H1 (cell line): ENCODE data around the gene THAP7. TPM values are rescaled to one million over a fixed set of nuclear protein-coding genes. Genes with fewer than 3 reads are reported as not detected.

ENCODE experiments used
- CTCF ChIA-PET: fragments of 300-600 bp; sonication (Branson Sonifier 250); formaldehyde crosslinking; loops from one replicate; lab custom pipeline; 2021; ENCODE audit not compliant: partially characterized antibody; lab: Charles Lee
- POLR2A ChIA-PET: fragments of 300-600 bp; sonication (Branson Sonifier 250); formaldehyde crosslinking; loops from one replicate; lab custom pipeline; 2021; ENCODE audit warnings: inconsistent platforms; ENCODE audit not compliant: partially characterized antibody; lab: Charles Lee
- DNase-seq, 2 experiments: peaks; one replicate each; pipeline versions ENCODE4 v3.0.0 to v3.0.0-alpha.2; 2010 to 2022; ENCODE audit warnings: low spot score in 2 of 2, low read depth in 1 of 2, mixed read lengths in 1 of 2
- FAIRE-seq: peaks from 2 replicates; lab custom pipeline; 2011; peaks lifted over from hg19 to GRCh38; lab: Jason Lieb, UNC
- H2AFZ ChIP-seq: 2 replicates; pipeline ENCODE4 v1.8.1; 2012; ENCODE audit warnings: low read length, inconsistent platforms
- H2AK5ac ChIP-seq: 2 replicates; pipeline ENCODE4 v1.6.1; 2013; ENCODE audit warnings: low read depth, low read length
- H2BK120ac ChIP-seq: replicated peaks from 2 replicates; pipeline ENCODE3; 2013; ENCODE audit warnings: low read depth, low read length, inconsistent platforms
- H2BK12ac ChIP-seq: 2 replicates; pipeline ENCODE4 v1.6.1; 2013; ENCODE audit warnings: low read depth, low read length
- H2BK15ac ChIP-seq: 2 replicates; pipeline ENCODE4 v1.6.1; 2013; ENCODE audit warnings: low read length
- H2BK20ac ChIP-seq: 2 replicates; pipeline ENCODE4 v1.6.1; 2013; ENCODE audit warnings: low read length
- H2BK5ac ChIP-seq: 2 replicates; pipeline ENCODE4 v1.6.1; 2013; ENCODE audit warnings: low read depth, low read length
- H3K14ac ChIP-seq: 2 replicates; pipeline ENCODE4 v1.6.1; 2013; ENCODE audit warnings: inconsistent platforms; ENCODE audit not compliant: insufficient read length
- H3K18ac ChIP-seq: 2 replicates; pipeline ENCODE4 v1.6.1; 2013; ENCODE audit warnings: low read length; ENCODE audit errors: extremely low read depth
- H3K23ac ChIP-seq: 2 replicates; pipeline ENCODE4 v1.6.1; 2013; ENCODE audit warnings: inconsistent platforms; ENCODE audit not compliant: insufficient read length
- H3K23me2 ChIP-seq: 2 replicates; pipeline ENCODE4 v1.6.1; 2013; ENCODE audit warnings: low read depth, low read length
- H3K27ac ChIP-seq: 2 replicates; pipeline ENCODE4 v1.6.1; 2011; ENCODE audit warnings: low read depth, low read length, inconsistent platforms
- H3K27me3 ChIP-seq, 4 experiments: replicated peaks in 1 of 4; 1 replicate in 1 of 4; 2 replicates in 3 of 4; pipeline versions ENCODE4 v1.6.1 to v1.8.1; 2011 to 2013; ENCODE audit warnings: low read length in 3 of 4, mild to moderate bottlenecking in 3 of 4, inconsistent platforms in 2 of 4, mixed read lengths in 2 of 4, moderate library complexity in 1 of 4; ENCODE audit not compliant: control insufficient read depth in 3 of 4, insufficient read depth in 3 of 4; ENCODE audit errors: extremely low read depth in 1 of 4
- H3K36me3 ChIP-seq, 4 experiments: 2 replicates each; pipeline versions ENCODE4 v1.6.1 to v1.8.1; 2011 to 2013; ENCODE audit warnings: mild to moderate bottlenecking in 4 of 4, low read length in 3 of 4, moderate library complexity in 2 of 4, control low read depth in 1 of 4, inconsistent platforms in 1 of 4; ENCODE audit not compliant: insufficient read depth in 4 of 4, control insufficient read depth in 2 of 4
- H3K4ac ChIP-seq: replicated peaks from 2 replicates; pipeline ENCODE3; 2013; ENCODE audit warnings: low read length, low read depth, mixed read lengths, inconsistent platforms; ENCODE audit not compliant: insufficient read length
- H3K4me1 ChIP-seq, 4 experiments: replicated peaks in 1 of 4; 1 replicate in 1 of 4; 2 replicates in 3 of 4; pipeline versions ENCODE4 v1.6.1 to v1.8.1; 2011 to 2013; ENCODE audit warnings: low read length in 3 of 4, inconsistent platforms in 2 of 4, mixed read lengths in 1 of 4; ENCODE audit not compliant: insufficient read depth in 4 of 4, control insufficient read depth in 3 of 4
- H3K4me2 ChIP-seq, 2 experiments: 2 replicates each; pipeline versions ENCODE4 v1.6.1 to v1.8.1; 2011 to 2013; ENCODE audit warnings: low read depth in 2 of 2, low read length in 2 of 2, control low read depth in 1 of 2, inconsistent platforms in 1 of 2, mild to moderate bottlenecking in 1 of 2; ENCODE audit not compliant: insufficient read depth in 1 of 2
- H3K4me3 ChIP-seq, 4 experiments: fragments of 200-600, 300-600 bp in 1 of 4; sonication (generic), shearing (Covaris generic), sonication (Bioruptor Twin) in 1 of 4; 2 replicates each; pipeline versions ENCODE4 v1.5.1 to v1.8.1; 2011 to 2016; ENCODE audit warnings: low read length in 4 of 4, low read depth in 3 of 4, control low read depth in 2 of 4, inconsistent platforms in 2 of 4, mild to moderate bottlenecking in 2 of 4, mixed read lengths in 1 of 4, moderate library complexity in 1 of 4; ENCODE audit not compliant: insufficient read depth in 2 of 4; ENCODE audit errors: extremely low read depth in 1 of 4
- H3K56ac ChIP-seq: replicated peaks from 2 replicates; pipeline ENCODE3; 2013; ENCODE audit warnings: low read depth, mild to moderate bottlenecking, mixed read lengths, low read length, inconsistent platforms; ENCODE audit not compliant: insufficient read length
- H3K79me1 ChIP-seq: 2 replicates; pipeline ENCODE4 v1.6.1; 2013; ENCODE audit warnings: low read depth, low read length, control low read depth
- H3K79me2 ChIP-seq, 2 experiments: 2 replicates each; pipeline versions ENCODE4 v1.6.1 to v1.8.1; 2012 to 2013; ENCODE audit warnings: low read length in 2 of 2, mild to moderate bottlenecking in 2 of 2, inconsistent platforms in 1 of 2; ENCODE audit not compliant: insufficient read depth in 2 of 2, control insufficient read depth in 1 of 2
- H3K9ac ChIP-seq, 4 experiments: replicated peaks in 1 of 4; 1 replicate in 1 of 4; 2 replicates in 3 of 4; pipeline versions ENCODE4 v1.6.1 to v1.8.1; 2011 to 2013; ENCODE audit warnings: low read depth in 3 of 4, low read length in 3 of 4, control low read depth in 2 of 4, mild to moderate bottlenecking in 2 of 4, moderate library complexity in 2 of 4, inconsistent platforms in 1 of 4; ENCODE audit errors: extremely low read depth in 1 of 4
- H3K9me3 ChIP-seq, 2 experiments: 2 replicates each; pipeline versions ENCODE4 v1.6.1 to v1.8.1; 2012 to 2013; ENCODE audit warnings: mild to moderate bottlenecking in 2 of 2, moderate library complexity in 2 of 2, control low read depth in 1 of 2, inconsistent platforms in 1 of 2, low read depth in 1 of 2, low read length in 1 of 2, mixed read lengths in 1 of 2; ENCODE audit not compliant: insufficient read depth in 2 of 2
- H4K20me1 ChIP-seq, 2 experiments: replicated peaks in 1 of 2; 2 replicates each; pipeline versions ENCODE3 to v1.8.1; 2011 to 2013; ENCODE audit warnings: inconsistent platforms in 2 of 2, low read length in 2 of 2, mild to moderate bottlenecking in 1 of 2; ENCODE audit not compliant: insufficient read depth in 2 of 2, control insufficient read depth in 1 of 2
- H4K5ac ChIP-seq: 2 replicates; pipeline ENCODE4 v1.6.1; 2013; ENCODE audit warnings: low read length, low read depth, mixed read lengths, inconsistent platforms; ENCODE audit not compliant: insufficient read length
- H4K8ac ChIP-seq: 2 replicates; pipeline ENCODE4 v1.8.0; 2013; ENCODE audit warnings: mild to moderate bottlenecking, moderate library complexity, low read length, inconsistent platforms; ENCODE audit not compliant: insufficient read depth; ENCODE audit errors: extremely low read depth
- H4K91ac ChIP-seq: replicated peaks from 2 replicates; pipeline ENCODE3; 2013; ENCODE audit warnings: low read length, mixed read lengths, inconsistent platforms; ENCODE audit not compliant: insufficient read length
- KDM4A ChIP-seq: IDR thresholded peaks from one replicate; pipeline ENCODE4 v1.7.1; 2012; ENCODE audit warnings: low read depth, mild to moderate bottlenecking, moderate library complexity, low read length, inconsistent platforms; ENCODE audit not compliant: severe bottlenecking
- NANOG ChIP-seq: IDR thresholded peaks from 2 replicates; pipeline ENCODE4 v1.6.1; 2011; ENCODE audit warnings: low read length, low read depth, mild to moderate bottlenecking, inconsistent platforms; ENCODE audit not compliant: insufficient read depth, poor library complexity, severe bottlenecking
- PHF8 ChIP-seq: fragments of 200-600 bp; sonication (generic); conservative IDR thresholded peaks from 2 replicates; pipeline ENCODE4 v1.7.1; 2012; ENCODE audit warnings: low read depth, mild to moderate bottlenecking, inconsistent platforms, low read length, moderate library complexity
- POLR2AphosphoS5 ChIP-seq: IDR thresholded peaks from 2 replicates; pipeline ENCODE4 v1.6.1; 2011; ENCODE audit warnings: low read depth, low read length
- RBBP5 ChIP-seq: IDR thresholded peaks from 2 replicates; pipeline ENCODE4 v1.7.1; 2012; ENCODE audit warnings: low read depth, mild to moderate bottlenecking, inconsistent platforms, low read length, moderate library complexity, borderline replicate concordance
- SP4 ChIP-seq: IDR thresholded peaks from 2 replicates; pipeline ENCODE4 v1.6.1; 2012; ENCODE audit warnings: low read length, inconsistent platforms
- SUZ12 ChIP-seq: fragments of 200-600 bp; sonication (generic); IDR thresholded peaks from 2 replicates; pipeline ENCODE4 v1.6.1; 2012; ENCODE audit warnings: mild to moderate bottlenecking, inconsistent platforms, low read length, moderate library complexity, mixed read lengths
- TAF1 ChIP-seq: IDR thresholded peaks from 2 replicates; pipeline ENCODE4 v1.6.1; 2011; ENCODE audit warnings: mild to moderate bottlenecking, low read depth, low read length
- TAF7 ChIP-seq: optimal IDR thresholded peaks from 2 replicates; pipeline ENCODE3; 2011; ENCODE audit warnings: low read depth, mild to moderate bottlenecking, inconsistent platforms, low read length, moderate library complexity, borderline replicate concordance
- TCF12 ChIP-seq: IDR thresholded peaks from 2 replicates; pipeline ENCODE4 v1.6.1; 2011; ENCODE audit warnings: low read depth, mild to moderate bottlenecking, low read length
- TEAD4 ChIP-seq: IDR thresholded peaks from 2 replicates; pipeline ENCODE4 v1.6.1; 2012; ENCODE audit warnings: low read depth, low read length, inconsistent platforms, mixed read lengths
- YY1 ChIP-seq: IDR thresholded peaks from 2 replicates; pipeline ENCODE4 v1.6.1; 2011; ENCODE audit warnings: low read depth, mild to moderate bottlenecking, low read length
- ZNF274 ChIP-seq: IDR thresholded peaks from 2 replicates; pipeline ENCODE4 v1.7.0; 2012; ENCODE audit warnings: low read length, borderline replicate concordance; ENCODE audit errors: extremely low read depth
- WGBS, 2 experiments: shearing (Covaris generic) in 1 of 2; methylation state at CpG; one replicate each; pipeline versions ENCODE4 v1.1.6 to v1.1.7; 2013 to 2015; ENCODE audit warnings: low lambda C conversion rate in 2 of 2, mixed read lengths in 2 of 2, inconsistent platforms in 1 of 2, low coverage in 1 of 2, missing lambda C conversion rate in 1 of 2; ENCODE audit not compliant: insufficient replicate concordance in 2 of 2, insufficient coverage in 1 of 2, insufficient read length in 1 of 2; ENCODE audit errors: extremely low coverage in 1 of 2, missing lambda C conversion rate in 1 of 2; 5-methylcytosine and 5-hydroxymethylcytosine counted together
- polyA plus RNA-seq, 7 experiments: library from polyadenylated mRNA; depleted of rRNA in 3 of 7; stranded (reverse) in 5 of 7; unstranded in 2 of 7; fragments of >200 nt in 5 of 7; fragments of 200-250 nt in 2 of 7; gene quantifications; 1 replicate in 5 of 7; 2 replicates in 1 of 7; 4 replicates in 1 of 7; pipeline versions ENCODE4 v1.2.1 to v1.2.3, GENCODE V29; 2011 to 2013; ENCODE audit warnings: missing spikeins in 2 of 7, mixed read lengths in 2 of 7
- total RNA-seq: library from RNA; stranded (reverse); fragmentation: NEBNext Ultra II Directional; extraction: Animal tissue kit (Norgen Biotek cat#: 25700); gene quantifications from 2 replicates; pipeline ENCODE4 v1.2.1, GENCODE V29; 2021

Gene THAP7
- total and polyA plus RNA-seq, 2 of the 8 experiments (the other 6 are each of a cell fraction or from before 2014, with no cell fraction given): 16.9 to 32.5 TPM

GRCh38 chr22:20951151-20951931, 50.6 kb downstream of the THAP7 start:
- WGBS, 2 experiments: 93% methylated on average over 10 of the region's 10 CpGs; no CpG with 5 or more reads in 1 of the 2 experiments
- no peak for TF ChIP-seq SP4
- TF ChIP-seq PHF8: no peak
- TF ChIP-seq RBBP5: no peak
- no peak for TF ChIP-seq ZNF274
- no peak for TF ChIP-seq POLR2AphosphoS5
- no peak for TF ChIP-seq KDM4A
- TF ChIP-seq TAF1: no peak
- no peak for TF ChIP-seq TCF12
- no peak for TF ChIP-seq YY1
- no peak for TF ChIP-seq SUZ12
- TF ChIP-seq TAF7: no peak
- no peak for TF ChIP-seq TEAD4
- no peak for TF ChIP-seq NANOG

More at GRCh38 chr22:20951151-20951931, 50.6 kb downstream of the THAP7 start:
- Histone ChIP-seq H4K91ac (no peak overlapping the region), H3K4me1 (peaks cover 0 to 2% (median under 1%) of the 10 kb centered on the region in 4 experiments; a peak in 3 of 7 replicates), H3K27ac (no peak overlapping the region), H3K27me3 (no peaks in the 10 kb centered on the region), H3K79me2 (peaks cover 1 to 60% of the 10 kb centered on the region in 2 experiments), H3K14ac (no peak overlapping the region), H2BK20ac (no peak overlapping the region), H3K9me3 (no peaks in the 10 kb centered on the region), H2BK12ac (no peak overlapping the region), H3K23ac (no peak overlapping the region), H4K5ac (no peak overlapping the region), H3K4me2 (no peak overlapping the region), H3K4me3 (no peak overlapping the region), H2BK120ac (no peak overlapping the region), H3K56ac (no peak overlapping the region), H2AFZ (no peak overlapping the region), H3K23me2 (no peaks in the 10 kb centered on the region), H3K36me3 (peaks cover 8 to 40% (median 28%) of the 10 kb centered on the region in 4 experiments; a peak in 7 of 8 replicates), H4K8ac (no peak overlapping the region), H2AK5ac (no peak overlapping the region), H3K9ac (no peak overlapping the region), H2BK5ac (no peak overlapping the region), H3K4ac (no peak overlapping the region), H3K18ac (no peak overlapping the region), H3K79me1 (peaks cover 21% of the 10 kb centered on the region), H2BK15ac (no peak overlapping the region), H4K20me1 (peaks cover 17 to 40% of the 10 kb centered on the region in 2 experiments)
- ChIA-PET CTCF (interaction anchor here (0.6 to 13.5 kb wide), 9 partner anchors 9 to 696 kb away, joined by 3 to 115 read pairs (median 3); partner anchors contain the start of gene AIFM3), POLR2A (interaction anchor here (0.5 kb wide), 1 partner anchor 33 kb away, joined by 4 read pairs; no protein-coding TSS in a partner anchor)
- DNase-seq: no peak
- FAIRE-seq: no peak
